HG02623 (cell line): Measurements from ENCODE around the gene TXNDC2.

Source experiments
- ATAC-seq: cut with Tn5 transposase; IDR thresholded peaks from one replicate; pipeline ENCODE4 v1.9.1; 2021; ENCODE audit warnings: moderate library complexity; ENCODE audit not compliant: unreplicated experiment

TXNDC2 gene

DNA sequence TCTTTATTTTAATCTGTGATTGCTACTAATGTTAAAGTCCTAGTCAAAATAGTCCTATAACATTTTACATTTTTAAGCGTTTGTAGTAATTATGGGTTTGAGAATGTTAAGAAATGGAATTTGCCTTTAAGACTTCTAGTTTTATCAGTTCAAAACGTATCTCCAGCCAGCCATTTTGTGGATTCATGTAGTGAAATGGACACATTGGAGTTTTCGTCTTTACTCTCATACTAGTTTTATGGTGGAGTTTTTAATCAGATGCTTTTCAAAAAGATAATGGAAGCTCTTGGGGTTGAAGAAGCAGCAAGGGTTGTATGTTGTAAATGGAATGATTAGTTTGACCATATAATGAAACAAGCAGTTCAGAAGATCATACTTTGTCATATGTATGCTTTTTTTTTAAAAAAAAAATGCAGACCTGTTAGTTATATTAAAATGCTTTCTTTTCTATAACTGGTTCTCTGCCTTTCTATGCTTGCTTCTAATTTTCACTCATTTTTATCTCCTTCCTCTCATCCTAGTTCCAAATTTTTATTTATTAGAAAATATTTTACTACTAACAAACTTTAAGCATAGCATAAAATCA, 44.6 kb downstream of the TXNDC2 start:
- no peak for ATAC-seq

GRCh38 chr18:9931146-9931545, 45.4 kb downstream of the TXNDC2 start:
- no peak for ATAC-seq

DNA sequence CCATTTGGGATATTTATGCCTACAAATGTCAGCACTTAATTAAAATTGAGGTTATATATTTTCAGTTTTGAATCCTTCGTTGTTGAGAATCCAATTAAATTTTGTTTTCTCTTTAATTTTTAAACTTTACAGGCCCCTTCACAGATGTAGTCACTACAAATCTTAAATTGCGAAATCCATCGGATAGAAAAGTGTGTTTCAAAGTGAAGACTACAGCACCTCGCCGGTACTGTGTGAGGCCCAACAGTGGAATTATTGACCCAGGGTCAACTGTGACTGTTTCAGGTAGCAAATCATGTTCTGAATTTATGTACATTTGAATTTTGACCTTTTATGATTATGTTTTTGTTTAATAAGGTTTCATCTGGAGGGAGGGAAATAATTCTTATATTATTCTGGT, 45.9 kb downstream of the TXNDC2 start:
- no peak for ATAC-seq

- no peak for ATAC-seq
Measured at GRCh38 chr18:9933865-9934264, 48.1 kb downstream of the TXNDC2 start.

DNA sequence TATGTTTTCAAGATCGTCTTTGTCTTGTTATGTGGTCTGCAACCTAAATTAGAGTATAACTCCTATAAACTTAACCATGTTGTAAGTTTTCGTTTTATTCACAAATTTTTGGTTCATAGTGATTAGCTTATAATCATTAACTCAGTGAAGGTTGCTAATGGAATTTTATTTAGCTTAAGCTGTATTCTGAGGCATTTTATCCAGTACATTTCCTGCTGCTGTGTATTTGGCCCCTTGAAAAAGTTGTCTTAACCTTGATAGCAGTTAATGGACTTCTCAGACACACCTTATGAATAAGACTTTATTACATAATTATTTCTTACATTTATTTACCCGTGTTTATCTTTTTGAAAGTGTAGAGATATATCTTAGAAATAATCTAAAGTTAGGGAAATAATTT, 48.5 kb downstream of the TXNDC2 start:
- ATAC-seq = no peak
